Stimulated activated memory B cell treated with anti-CD40 and anti-IgM and Interleukin-4, amounts not matched to agents 10 μg/mL and 1 μg/mL and 100 μg/mL, for 72 hours (primary cell): Measurements from ENCODE around the gene MAPKAP1.

ENCODE experiments used
- ATAC-seq: fragments of 150-1000 bp; cut with Tn5 transposase; 2 replicates; pipeline ENCODE4 v1.10.0; 2021
- H3K27ac Mint-ChIP-seq: one replicate; pipeline ENCODE4 v1.8.0; 2022; ENCODE audit warnings: mild to moderate bottlenecking, mixed read lengths
- H3K27me3 Mint-ChIP-seq: one replicate; pipeline ENCODE4 v1.8.0; 2022; ENCODE audit warnings: mixed read lengths
- H3K36me3 Mint-ChIP-seq: one replicate; pipeline ENCODE4 v1.8.0; 2022; ENCODE audit warnings: mixed read lengths
- H3K4me1 Mint-ChIP-seq: one replicate; pipeline ENCODE4 v1.8.0; 2022; ENCODE audit warnings: mixed read lengths
- H3K4me3 Mint-ChIP-seq: one replicate; pipeline ENCODE4 v1.8.0; 2022; ENCODE audit warnings: mild to moderate bottlenecking, moderate library complexity, mixed read lengths
- H3K9me3 Mint-ChIP-seq: one replicate; pipeline ENCODE4 v1.8.0; 2022; ENCODE audit warnings: mixed read lengths

Gene MAPKAP1

DNA sequence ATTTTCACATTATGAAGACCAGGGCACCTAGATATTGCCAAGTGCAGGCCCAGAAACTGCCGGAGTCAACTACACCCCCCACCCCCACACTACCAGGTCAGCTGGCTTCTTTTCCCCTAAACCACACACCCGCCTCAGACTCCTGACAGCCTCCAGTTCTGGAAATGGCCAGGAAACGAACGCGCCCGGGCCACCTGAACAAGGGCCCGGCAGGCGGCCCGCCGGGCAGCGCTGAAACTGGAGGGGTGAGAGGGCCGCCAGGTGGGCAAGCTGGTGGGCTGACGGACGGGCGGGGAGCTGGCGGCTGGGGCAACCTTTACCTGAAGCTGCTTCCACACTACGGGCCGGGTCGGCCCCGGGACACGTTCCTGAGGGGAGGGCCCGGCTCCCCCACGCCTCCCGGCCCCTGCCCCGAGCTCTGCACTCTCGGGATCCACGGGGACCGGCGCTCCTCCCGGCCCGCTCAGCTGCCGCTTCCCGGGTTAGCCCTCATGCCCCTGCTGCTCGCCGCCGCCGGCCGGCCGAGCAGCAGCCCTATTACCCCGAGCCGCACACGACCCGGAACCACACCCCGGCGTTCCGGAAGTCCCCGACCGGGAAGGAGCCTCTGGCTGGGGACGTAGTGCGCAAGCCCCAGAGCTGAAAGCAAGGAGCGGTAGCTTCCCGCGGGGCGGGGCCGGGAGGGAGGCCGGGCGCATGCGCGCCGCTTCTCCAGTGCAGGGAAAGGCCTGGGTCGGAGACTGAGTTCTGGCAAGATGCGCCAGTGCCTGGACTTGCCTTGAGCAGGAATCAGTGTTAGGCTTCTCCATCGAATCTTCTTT is at the start of gene MAPKAP1:
Gene MAPKAP1 (minus strand): TSS at position 558 of the 821 bp plus-strand sequence. CDS start 34,634 bp downstream, outside the sequence.
- Mint-ChIP-seq H3K27me3 (no peaks in the 10 kb centered on the region), H3K36me3 (peaks cover 23% of the 10 kb centered on the region), H3K4me1 (peaks cover 39% of the 10 kb centered on the region), H3K4me3 (peak within 1 kb of the TSS; percentile 88), H3K9me3 (no peaks in the 10 kb centered on the region), H3K27ac (peak within 1 kb of the TSS; percentile 89)
- ATAC-seq: peak; percentile 99

DNA sequence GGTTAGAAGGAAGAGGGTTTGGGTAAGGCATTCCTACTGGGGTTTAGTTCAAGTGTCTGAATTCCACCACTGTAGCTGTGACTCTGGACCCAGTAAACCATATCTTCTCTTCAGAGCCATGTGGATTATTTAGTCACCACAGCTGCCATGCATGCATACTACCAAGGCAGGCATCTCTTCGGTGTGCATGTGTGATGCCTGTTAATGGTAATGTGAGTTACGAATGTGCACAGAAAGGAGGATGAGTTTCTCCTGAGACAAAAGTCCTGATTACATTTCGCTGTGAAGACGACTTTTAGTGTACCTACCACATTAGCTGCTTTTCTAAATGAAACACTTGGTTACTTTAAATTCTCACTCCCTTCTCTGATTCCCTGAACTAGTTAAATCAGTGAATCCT is 49.5 kb upstream of the MAPKAP1 start:
- Mint-ChIP-seq H3K36me3 (peaks cover 13% of the 10 kb centered on the region), H3K9me3 (no peaks in the 10 kb centered on the region), H3K4me1 (peaks cover 23% of the 10 kb centered on the region), H3K27me3 (no peaks in the 10 kb centered on the region), H3K4me3 (no peak overlapping the region), H3K27ac (no peak overlapping the region)
- no peak for ATAC-seq

DNA sequence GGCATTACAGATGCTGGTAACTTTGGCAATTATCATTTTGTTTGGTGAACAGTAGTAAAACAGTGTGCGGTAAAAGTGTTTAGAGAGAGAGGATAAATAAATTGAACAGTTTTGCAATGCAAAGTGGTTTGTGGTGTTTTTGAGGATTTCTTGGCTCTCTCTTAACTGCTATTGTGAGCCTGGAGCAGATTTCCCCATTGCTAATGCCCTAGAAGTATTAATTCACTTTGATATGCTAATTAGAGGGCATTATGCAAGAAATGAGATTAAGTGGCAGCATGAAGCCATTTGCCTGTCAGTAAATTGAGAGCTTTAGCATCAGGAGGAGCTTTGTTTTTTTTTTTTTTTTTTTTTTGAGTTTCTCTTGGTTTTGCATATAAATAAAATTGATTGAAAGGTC is 48.3 kb upstream of the MAPKAP1 start:
- H3K36me3 Mint-ChIP-seq: peaks cover 20% of the 10 kb centered on the region
- H3K4me1 Mint-ChIP-seq: peaks cover 30% of the 10 kb centered on the region

DNA sequence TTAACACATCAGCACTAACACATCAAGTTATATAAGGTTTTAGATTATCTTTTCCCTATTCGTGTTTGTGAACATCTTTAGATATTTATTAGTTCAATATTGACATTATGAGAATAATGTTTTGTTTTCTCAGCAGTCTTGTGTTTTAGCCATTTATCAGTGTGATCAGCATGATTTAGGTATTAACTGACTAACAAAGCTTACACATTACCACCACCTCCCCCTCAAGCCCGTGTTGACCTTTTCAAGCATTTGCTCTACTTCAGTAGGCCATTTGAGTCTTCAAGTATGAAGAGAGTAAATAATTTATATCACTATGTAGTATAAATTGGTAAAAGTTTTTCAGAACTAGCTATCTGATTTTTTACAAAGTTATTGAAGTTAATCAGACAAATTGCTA is 47.1 kb upstream of the MAPKAP1 start:
- no peaks in the 10 kb centered on the region for H3K9me3 Mint-ChIP-seq
- H3K4me3 Mint-ChIP-seq: no peak overlapping the region
- no peaks in the 10 kb centered on the region for H3K27me3 Mint-ChIP-seq
- peaks cover 28% of the 10 kb centered on the region for H3K36me3 Mint-ChIP-seq
- peaks cover 34% of the 10 kb centered on the region for H3K4me1 Mint-ChIP-seq
- ATAC-seq: no peak
- no peak overlapping the region for H3K27ac Mint-ChIP-seq

More for the DNA sequence above, 48.3 kb upstream of the MAPKAP1 start:
- Mint-ChIP-seq H3K27me3 (no peaks in the 10 kb centered on the region), H3K4me3 (no peak overlapping the region), H3K9me3 (no peaks in the 10 kb centered on the region), H3K27ac (no peak overlapping the region)
- no peak for ATAC-seq

DNA sequence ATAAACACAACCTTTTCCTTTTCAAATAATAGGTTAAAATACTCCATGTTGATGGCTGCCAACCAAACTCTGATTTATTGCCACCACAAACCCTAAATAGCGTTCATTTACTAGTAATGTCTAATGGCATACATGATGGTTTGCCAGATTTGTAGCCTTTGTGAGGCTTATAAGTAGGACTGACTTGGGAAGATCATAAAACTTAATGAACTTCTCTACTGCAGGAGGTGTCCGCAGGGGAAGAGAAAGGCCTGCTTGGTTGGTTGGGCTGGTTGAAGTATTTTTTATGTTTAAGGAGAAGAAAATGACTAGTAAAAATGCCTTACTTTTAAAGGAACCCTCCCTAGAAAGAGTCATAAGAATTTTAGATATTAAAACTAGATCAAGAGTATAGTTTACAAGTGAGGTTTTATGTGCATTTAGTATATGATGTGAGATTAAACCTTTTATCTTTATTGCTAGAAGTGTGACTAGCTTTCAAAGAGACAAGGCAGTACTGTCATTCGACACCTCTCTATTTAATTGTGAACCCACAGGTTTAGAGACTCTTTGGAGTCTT is 45.1 kb upstream of the MAPKAP1 start:
- H3K27ac Mint-ChIP-seq: no peak overlapping the region
- H3K4me1 Mint-ChIP-seq: peaks cover 39% of the 10 kb centered on the region
- no peaks in the 10 kb centered on the region for H3K27me3 Mint-ChIP-seq
- H3K4me3 Mint-ChIP-seq: no peak overlapping the region
- no peak for ATAC-seq
- H3K36me3 Mint-ChIP-seq: peaks cover 37% of the 10 kb centered on the region
- H3K9me3 Mint-ChIP-seq: no peaks in the 10 kb centered on the region

DNA sequence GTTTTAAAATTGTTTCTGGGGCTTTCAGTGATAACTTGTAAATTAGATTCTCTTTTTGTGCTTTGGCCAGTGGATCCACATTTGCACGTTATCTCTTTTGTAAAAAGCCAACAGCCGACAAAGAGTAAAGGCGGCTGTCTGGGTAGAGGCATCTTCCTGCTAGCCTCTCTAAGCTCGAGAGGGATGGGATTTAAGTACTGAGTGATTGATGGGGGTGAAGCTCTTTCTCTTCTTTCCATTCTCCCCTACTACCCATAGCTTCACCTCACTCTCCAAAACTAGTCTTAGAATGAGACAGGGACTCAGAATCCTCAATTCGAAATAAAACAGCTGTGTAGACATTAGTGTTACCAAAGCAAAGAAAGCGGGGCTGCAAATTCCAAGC is 43.6 kb upstream of the MAPKAP1 start:
- H3K4me3 Mint-ChIP-seq: peak overlapping the region; percentile 61
- ATAC-seq: no peak
- H3K9me3 Mint-ChIP-seq: no peaks in the 10 kb centered on the region
- peaks cover 39% of the 10 kb centered on the region for H3K4me1 Mint-ChIP-seq
- no peak overlapping the region for H3K27ac Mint-ChIP-seq
- no peaks in the 10 kb centered on the region for H3K27me3 Mint-ChIP-seq
- peaks cover 30% of the 10 kb centered on the region for H3K36me3 Mint-ChIP-seq

DNA sequence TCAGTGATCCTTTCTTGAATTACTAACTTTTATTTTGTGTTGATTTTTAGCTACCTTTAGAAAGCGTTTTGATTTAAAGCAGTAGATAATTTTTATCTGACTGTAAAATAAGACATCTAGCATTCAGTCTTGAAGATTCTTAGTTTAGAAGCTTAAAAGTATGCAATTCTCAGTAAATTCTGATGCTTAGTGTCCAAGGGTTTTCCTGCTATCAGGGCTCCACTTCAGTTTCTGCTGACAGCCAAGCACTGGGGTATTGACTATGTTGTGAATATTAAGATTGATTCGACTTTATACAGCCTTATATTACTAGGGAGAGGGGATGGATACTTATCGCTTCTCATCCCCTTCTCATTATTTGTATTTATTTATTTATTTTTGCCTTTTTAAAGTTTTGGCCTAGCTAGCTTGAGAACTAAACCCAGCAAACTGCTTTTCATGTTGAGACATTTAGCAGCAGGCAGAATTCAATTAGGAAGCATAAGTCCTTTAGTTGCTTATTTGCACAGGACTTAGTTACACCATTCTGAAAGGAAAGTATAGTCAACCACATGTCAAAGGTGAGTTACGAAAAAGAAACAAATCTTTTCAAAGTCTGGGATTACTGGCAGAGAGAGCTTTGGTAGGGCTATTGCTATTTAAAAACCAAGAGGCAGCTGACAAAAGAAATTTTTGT is 43.1 kb upstream of the MAPKAP1 start:
- Mint-ChIP-seq H3K27me3 (no peaks in the 10 kb centered on the region), H3K9me3 (no peaks in the 10 kb centered on the region), H3K36me3 (peaks cover 30% of the 10 kb centered on the region), H3K27ac (no peak overlapping the region), H3K4me3 (peak overlapping the region; percentile 85), H3K4me1 (peaks cover 44% of the 10 kb centered on the region)
- ATAC-seq: no peak

DNA sequence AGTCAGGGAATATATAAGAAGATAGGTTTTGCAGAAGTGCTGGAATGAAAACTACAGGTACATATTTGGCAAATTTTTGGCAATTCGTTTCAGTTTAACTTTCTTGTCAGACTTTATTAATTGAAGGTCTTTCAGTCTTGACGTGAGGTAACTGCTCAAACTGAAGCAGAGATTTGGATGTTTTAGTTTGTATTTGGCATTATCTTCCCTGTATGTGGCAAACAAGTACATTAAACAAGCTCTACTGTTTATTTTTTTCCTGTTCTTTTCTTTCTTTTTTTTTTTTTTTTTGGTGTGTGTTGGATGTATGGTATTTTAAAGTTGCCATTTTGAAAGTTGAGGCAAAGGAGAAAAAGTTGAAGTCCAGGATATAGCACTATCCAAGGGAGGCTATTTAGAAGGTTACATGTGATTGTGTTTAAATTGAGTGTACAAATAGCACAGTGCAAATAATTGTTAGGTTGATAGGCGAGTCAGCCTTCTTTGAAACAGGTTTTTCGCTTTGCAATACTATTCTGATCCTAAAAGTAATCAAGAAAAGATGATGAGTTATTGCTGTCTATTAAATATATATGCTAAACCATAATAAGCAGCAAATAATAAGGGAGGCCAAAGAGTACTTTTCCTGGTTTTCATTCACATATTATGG is 42.4 kb upstream of the MAPKAP1 start:
- H3K4me3 Mint-ChIP-seq: peak overlapping the region; percentile 85
- H3K27ac Mint-ChIP-seq: peak overlapping the region; percentile 71
- no peaks in the 10 kb centered on the region for H3K9me3 Mint-ChIP-seq
- no peaks in the 10 kb centered on the region for H3K27me3 Mint-ChIP-seq
- peaks cover 50% of the 10 kb centered on the region for H3K4me1 Mint-ChIP-seq
- peaks cover 30% of the 10 kb centered on the region for H3K36me3 Mint-ChIP-seq
- ATAC-seq: no peak

DNA sequence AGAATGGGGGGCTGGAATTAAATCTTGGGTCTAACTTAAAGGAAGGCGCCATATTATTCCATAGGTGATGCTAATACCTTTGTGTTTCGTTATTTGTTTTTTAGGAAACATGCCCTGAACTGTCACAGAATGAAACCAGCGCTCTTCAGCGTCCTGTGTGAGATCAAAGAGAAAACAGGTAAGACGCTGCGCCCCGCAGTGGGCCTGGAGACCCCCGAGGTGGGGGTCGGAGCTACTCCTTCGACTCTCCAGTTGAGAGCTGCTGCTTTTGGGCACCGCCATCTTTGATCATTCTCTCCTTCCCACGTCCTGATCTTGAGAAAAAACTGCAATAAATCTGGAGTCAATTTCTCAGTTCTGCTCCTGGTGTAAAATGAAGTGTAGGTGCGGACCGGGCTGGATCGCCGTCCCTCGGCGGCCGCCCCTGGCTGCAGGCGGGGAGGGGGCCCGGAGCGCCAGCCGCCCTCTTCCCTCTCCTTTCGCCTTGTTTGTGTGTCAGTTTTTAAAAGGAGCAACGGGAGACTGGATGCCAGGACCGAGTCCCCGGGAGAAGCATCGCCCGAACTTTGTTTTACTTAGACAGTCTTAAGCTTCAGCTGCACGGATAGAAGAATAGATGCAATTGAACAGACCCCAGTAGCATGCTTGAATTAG is 41.6 kb upstream of the MAPKAP1 start:
- H3K4me3 Mint-ChIP-seq: peak overlapping the region; percentile 85
- H3K4me1 Mint-ChIP-seq: peaks cover 53% of the 10 kb centered on the region
- no peaks in the 10 kb centered on the region for H3K27me3 Mint-ChIP-seq
- peaks cover 30% of the 10 kb centered on the region for H3K36me3 Mint-ChIP-seq
- H3K9me3 Mint-ChIP-seq: no peaks in the 10 kb centered on the region
- ATAC-seq: no peak
- peak overlapping the region; percentile 71 for H3K27ac Mint-ChIP-seq

DNA sequence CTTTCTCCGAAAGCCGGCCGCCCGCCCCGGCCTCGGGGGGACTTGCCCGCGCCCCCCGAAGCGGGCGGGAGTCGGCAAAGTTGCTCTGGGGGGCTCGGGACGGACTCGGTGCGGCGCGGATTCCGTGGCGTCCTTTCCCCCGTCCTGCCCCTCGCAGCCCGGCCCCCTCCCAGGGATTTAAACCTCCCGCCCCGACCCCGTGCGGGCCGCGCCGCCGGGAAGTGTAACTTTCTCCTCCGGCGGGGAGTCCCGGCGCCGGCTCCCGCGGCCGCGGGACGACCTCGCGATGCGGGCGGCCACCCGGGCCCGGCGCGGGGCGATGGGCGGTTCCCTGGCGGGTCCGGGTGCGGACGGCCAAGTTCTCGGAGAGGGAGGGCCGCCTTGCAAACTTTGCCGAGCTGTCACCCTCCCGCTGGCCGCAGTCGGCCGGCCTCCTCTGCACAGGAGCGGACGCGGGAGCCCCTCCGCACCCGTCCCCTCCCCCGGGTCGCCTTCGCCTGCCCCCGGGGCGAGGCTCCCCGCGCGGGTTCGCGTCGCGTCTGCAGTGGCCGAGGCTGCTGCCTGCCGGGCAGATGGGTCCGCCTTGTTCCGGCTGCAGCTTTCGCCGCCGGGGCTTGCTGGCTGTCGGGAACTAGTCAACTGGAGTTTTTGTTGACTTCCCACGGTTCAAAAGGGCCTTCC is 40.9 kb upstream of the MAPKAP1 start:
- ATAC-seq: no peak
- peak overlapping the region; percentile 71 for H3K27ac Mint-ChIP-seq
- peak overlapping the region; percentile 85 for H3K4me3 Mint-ChIP-seq
- no peaks in the 10 kb centered on the region for H3K27me3 Mint-ChIP-seq
- H3K4me1 Mint-ChIP-seq: peaks cover 58% of the 10 kb centered on the region
- peaks cover 30% of the 10 kb centered on the region for H3K36me3 Mint-ChIP-seq
- no peaks in the 10 kb centered on the region for H3K9me3 Mint-ChIP-seq

DNA sequence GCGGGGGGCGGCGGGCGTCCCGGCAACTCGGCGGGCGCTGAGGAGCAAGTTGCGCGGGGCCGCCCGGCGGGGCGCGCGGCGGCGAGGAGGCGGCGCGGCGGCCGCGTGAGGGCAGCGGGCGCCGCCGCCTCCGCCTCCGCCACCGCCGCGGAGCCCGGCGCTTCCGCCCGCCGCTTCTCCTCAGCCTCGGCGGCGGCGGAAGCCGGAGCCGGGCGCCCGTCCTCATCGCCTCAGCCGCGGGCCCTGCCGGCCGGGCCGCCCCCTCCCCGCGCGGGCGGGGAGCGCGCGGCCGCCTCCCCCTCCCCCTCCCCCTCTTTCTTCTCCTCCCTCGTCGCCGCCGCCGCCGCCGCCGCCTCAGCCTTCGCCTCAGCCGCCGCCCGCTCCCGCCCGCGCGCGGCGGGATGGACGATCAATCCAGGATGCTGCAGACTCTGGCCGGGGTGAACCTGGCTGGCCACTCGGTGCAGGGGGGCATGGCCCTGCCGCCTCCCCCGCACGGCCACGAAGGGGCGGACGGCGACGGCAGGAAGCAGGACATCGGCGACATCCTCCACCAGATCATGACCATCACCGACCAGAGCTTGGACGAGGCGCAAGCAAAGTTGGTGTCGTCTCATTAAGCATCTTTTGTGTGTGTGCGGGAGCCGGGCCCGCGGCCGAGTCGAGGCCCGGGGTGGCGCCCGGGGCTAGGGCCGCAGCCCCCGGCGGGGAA is 40.2 kb upstream of the MAPKAP1 start, which contains the start of gene PBX3:
Gene PBX3 (plus strand): TSS at position 321 of the 712 bp plus-strand sequence.
- H3K36me3 Mint-ChIP-seq: peaks cover 28% of the 10 kb centered on the region
- no peaks in the 10 kb centered on the region for H3K27me3 Mint-ChIP-seq
- H3K27ac Mint-ChIP-seq: peak within 1 kb of the TSS; percentile 85
- peak within 1 kb of the TSS; percentile 95 for H3K4me3 Mint-ChIP-seq
- no peaks in the 10 kb centered on the region for H3K9me3 Mint-ChIP-seq
- H3K4me1 Mint-ChIP-seq: peaks cover 56% of the 10 kb centered on the region
- peak; percentile 22 for ATAC-seq

DNA sequence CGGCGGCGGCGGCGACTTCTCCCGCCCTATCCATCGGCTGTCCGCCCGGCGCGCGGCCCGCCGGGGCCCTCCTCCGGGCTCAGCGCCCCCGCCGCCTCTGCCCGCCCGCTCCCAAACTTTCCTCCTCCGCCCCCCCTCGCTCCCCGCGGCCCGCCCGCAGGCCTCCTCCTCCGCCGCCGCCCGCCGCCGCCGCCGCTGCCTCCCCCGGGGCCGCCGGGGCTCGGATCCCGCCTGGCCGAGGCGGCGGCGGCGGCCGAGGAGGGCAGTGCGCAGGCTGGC is 39.7 kb upstream of the MAPKAP1 start:
- Mint-ChIP-seq H3K4me1 (peaks cover 52% of the 10 kb centered on the region), H3K9me3 (no peaks in the 10 kb centered on the region), H3K4me3 (peak overlapping the region; percentile 95), H3K27me3 (no peaks in the 10 kb centered on the region), H3K27ac (no peak overlapping the region), H3K36me3 (peaks cover 24% of the 10 kb centered on the region)
- peak; percentile 22 for ATAC-seq

DNA sequence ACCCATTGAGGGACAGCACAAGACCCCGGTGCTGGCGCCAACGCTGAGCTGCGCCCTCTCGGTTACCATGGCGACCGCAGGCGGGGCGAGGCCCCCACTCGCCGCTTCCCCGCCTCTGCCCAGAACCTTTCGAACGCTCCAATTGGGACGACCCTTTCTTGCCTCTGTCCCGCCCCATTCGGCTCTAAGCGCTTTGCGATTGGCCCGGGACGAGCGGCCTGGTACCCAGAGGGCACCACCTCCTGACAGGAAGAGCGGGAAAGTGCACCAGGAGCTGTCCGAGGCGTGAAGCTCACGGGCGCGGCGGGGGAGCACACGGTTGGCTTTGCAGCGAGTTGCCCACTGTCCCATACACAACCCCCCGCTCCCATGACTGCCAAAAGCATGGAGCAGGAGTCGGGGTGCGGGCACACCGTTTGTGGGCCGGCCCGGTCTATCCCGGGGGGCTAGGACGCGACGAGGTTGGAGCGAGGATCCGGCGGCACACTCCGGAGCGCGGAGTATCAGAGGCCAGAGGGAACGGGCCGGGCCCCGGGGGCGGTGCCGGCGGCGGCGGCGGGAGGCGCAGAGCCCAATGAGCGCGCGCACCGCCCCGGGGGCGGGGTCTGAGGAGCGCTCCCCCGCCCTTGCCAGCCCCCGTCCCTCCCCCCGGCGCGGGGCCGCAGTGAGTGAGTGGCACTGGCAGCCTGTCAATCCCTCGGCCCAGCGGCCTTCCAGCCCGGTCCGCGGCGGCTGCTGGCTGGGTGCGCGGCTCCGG is 39.2 kb upstream of the MAPKAP1 start:
- Mint-ChIP-seq H3K36me3 (peaks cover 24% of the 10 kb centered on the region), H3K9me3 (no peaks in the 10 kb centered on the region), H3K4me1 (peaks cover 52% of the 10 kb centered on the region), H3K27me3 (no peaks in the 10 kb centered on the region), H3K4me3 (peak overlapping the region; percentile 95), H3K27ac (peak overlapping the region; percentile 85)
- ATAC-seq: peak; percentile 91
